IPS-NIHi7 (cell line): Measurements from ENCODE around the gene STAP2.
"Not testable (repeated sequence)": the region's sequence is repeated elsewhere in the genome, so short reads cannot be mapped to it uniquely, and the experiment has no call there.

Source experiments
- DNase-seq: peaks from one replicate; pipeline ENCODE4 v3.0.0; 2012; ENCODE audit warnings: mixed read lengths; ENCODE audit errors: extremely low spot score

The STAP2 gene

DNA sequence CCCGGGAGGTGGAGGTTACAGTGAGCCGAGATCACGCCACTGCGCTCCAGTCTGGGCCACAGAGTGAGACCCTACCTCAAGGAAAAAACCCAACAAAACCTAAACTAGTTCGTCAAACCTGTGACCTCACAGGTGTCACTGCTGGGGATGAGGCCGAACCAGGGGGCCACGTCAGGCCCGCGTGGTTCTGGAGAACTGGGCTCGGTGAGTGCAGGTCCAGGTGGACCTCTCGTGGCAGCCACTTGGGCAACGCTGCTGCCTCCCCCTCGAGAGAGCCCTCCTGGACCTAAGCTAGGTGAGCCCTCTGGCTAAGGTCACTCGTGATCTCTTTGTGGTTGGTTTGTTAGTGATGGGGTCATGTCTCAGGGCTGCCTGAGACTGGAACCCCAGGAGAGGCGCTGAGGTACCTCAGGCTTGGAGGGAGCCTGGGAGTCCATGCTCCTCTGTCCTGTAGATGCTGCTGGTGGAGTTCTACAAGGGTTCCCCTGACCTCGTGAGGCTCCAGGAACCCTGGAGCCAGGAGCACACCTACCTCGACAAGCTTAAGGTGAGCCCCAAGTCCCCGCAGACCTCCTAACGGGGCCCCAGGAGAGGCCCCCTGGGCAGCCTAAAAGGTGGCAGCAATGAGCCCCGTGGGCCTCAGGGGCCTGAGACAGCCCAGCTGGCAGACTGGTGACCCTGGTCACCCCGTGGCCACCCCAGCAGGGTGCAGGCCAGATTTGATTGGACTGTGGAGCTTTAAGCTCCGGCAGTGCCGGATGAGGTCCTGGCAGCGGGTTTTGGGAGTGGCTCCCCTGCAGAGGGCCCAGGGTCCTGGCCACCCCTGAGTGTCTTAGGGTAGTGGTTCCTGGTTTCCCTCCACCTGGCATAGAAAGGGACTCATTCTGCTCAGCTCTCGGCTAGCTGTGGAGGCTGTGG lies 20.3 kb upstream of the STAP2 start:
- DNase-seq: no peak

DNA sequence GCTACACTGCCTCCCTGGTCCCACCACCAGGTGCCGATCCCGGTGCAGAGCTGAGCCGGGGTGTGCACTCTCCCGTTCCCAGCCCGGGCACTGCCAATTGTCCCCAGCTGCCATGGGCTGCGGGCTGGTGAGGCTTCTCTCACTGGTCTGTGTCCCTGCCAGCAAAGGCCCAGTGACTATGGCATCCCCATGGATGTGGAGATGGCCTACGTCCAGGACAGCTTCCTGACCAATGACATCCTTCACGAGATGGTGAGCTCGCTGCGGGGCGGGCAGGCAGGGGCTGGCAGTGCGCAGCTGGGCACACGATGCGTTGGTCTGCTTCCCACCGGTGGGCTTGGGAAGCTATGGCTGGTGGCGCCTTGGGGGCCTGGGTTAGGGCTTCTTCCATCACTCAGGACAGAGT lies 19.3 kb upstream of the STAP2 start:
- DNase-seq: no peak

DNA sequence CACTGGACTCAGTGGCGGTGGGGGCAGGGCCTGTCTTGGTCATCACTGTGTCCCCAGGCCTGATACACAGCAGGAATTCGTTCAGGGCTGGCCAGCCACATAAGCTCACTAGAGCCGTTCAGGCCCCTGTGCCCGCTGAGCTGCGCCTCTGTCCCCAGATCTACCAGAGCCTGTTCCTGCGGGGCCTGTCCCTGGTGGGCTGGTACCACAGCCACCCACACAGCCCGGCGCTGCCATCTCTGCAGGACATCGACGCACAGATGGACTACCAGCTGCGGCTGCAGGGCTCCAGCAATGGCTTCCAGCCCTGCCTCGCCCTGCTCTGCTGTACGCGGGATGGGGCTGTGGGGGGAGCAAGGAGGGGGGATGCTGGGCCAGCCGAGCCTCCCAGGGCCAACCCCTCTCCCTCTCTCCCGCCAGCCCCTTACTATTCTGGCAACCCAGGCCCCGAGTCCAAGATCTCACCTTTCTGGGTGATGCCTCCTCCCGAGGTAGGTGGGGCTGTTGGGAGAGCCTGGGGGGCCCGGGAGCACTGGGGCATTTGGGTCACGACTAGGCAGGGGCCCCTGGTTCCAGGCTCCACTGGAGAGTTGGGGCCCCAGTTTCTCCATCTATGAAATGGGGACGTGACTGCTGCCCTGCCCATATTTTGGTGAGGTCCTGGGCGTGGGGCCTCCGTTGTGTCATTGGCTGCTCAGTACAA lies 18.6 kb upstream of the STAP2 start:
- DNase-seq: no peak

DNA sequence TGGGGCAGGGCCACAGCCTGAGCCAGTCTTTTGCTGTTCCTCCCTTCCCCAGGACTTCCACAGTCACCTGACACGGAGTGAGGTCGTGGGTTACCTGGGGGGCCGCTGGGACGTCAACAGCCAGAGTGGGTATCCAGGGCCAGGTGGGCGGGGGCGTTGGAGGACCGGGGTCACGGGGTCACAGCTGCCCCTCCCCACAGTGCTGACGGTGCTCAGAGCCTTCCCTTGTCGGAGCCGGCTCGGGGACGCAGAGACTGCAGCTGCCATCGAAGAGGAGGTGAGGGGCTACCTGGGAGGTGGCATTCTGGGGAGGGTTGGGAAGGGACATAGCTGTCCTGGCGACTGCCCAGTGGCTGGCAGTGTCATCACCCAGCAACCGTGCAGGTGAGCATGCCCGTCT lies 16.3 kb upstream of the STAP2 start:
- no peak for DNase-seq

DNA sequence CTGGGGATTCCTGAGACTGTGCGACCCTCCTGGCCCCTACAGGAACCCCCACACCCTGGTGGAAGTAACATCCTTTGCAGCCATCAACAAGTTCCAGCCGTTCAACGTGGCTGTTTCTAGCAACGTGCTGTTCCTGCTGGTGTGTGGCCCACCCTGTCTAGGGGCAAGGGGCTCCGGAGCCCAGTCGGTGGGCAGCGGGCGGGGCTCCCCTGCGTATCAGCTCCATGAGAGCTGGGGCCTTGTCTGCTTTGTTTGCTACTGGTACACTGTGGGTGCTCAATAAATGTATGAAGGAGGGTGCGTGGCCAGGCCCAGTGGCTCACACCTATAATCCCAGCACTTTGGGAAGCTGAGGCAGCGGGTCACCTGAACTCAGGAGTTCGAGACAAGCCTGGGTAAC lies 15.7 kb upstream of the STAP2 start:
- DNase-seq: no peak

DNA sequence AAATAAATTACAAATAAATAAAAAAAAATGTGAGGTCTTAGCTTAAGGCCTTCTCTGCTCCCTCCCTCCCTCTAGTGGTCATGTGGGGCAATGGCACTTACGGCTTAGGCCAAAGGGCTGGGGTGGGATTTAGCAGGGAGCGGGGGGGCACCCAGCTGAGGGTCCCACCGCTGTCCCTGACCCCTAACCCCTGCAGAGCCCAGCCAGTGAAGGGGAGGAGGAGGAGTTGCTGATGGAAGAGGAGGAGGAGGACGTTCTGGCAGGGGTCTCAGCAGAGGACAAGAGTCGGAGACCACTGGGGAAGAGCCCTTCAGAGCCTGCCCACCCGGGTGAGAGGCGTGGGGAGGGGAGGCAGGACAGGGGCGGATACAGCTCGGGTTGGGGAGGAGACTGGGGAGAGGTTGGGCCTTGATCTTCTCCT lies 14.1 kb upstream of the STAP2 start:
- DNase-seq: peak; percentile 75

DNA sequence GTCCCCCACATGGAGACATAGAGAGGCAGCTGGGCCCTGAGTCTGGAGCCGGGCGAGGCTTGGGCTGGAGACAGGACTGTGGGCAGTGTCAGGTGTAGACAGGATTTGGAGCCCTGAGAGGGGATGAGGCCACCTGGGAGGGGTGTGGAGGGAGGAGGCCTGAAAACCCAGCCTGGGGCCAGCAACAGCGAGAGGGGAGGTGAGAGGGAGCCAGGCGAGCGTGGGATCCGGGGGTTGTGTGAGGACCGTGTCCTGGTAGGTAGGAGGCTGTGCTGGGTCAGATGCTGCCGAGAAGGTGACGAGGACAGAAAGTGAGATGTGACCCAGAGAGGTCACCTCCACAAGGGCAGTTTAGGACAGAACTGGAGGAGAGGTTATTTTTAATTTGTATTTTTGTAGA lies 12.1 kb upstream of the STAP2 start:
- DNase-seq: no peak

DNA sequence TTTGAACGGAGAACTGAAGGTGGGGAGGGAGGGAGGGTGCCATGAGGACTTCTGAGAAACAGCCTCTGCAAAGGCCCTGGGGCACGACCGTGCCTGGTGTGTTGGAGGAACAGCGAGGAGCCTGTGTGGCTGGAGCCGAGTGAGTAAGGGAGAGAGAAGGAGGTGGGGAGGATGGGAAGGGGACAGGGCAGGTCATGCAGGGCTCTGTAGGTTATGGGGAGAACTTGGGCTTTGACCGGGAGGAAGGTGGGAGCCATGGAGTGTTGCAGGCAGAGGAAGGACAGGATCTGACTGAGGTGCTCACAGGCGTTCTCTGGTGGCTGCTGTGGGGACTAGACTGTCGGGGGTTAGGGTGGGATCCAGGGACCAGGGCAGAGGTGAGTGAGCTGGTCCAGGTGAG lies 11.5 kb upstream of the STAP2 start:
- no peak for DNase-seq

DNA sequence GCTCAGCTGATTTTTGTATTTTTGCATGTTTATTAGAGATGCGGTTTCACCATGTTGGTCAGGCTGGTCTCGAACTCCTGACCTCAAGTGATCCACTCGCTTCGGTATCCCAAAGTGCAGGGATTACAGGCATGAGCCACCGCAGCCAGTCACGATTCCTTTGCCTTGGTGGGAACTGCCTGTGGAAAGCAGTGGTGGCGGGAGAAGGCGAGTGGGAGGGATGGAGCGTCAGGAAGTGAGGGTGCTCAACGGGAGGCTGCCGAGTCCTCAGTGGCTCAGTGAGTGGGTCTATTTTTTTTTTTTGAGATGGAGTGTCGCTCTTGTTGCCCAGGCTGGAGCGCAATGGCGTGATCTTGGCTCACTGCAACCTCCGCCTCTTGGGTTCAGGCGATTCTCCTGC lies 10.6 kb upstream of the STAP2 start:
- DNase-seq: not testable (repeated sequence)

DNA sequence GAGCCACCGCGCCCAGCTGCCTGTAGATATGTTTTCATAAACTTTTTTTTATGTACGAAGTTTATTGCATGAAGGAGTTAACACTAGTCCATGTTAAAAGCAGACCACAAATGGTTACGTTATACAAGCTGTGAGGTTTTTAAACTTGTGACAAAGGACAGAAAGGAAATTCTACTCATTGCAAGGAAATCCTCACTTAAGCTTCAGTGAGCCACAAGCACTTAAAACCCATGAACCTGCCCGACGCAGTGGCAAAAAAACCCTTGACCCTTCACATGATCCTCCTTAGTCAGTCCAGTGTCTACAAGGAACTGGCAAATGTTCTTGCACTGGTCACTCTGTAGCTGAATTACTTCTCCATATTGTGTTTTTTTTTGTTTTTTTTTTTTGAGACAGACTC lies 8.9 kb upstream of the STAP2 start:
- DNase-seq: no peak

DNA sequence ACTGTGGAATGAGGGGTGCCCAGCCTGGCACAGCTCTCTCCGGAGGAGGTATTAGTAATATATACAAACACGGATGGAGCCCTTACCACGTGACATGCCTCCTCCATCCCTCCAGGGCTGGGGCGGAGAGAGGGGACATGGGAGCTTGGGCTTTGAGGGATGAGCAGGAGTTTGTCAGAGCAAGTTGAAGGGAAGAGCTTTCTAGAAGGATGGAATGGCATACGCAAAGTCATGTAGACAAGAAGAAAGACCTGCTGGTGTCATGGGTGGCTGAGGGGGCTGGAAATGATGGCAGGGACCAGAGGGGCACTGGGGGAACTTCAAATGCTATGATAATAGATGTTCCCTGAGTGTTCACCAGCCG lies 7.4 kb upstream of the STAP2 start:
- DNase-seq: no peak

DNA sequence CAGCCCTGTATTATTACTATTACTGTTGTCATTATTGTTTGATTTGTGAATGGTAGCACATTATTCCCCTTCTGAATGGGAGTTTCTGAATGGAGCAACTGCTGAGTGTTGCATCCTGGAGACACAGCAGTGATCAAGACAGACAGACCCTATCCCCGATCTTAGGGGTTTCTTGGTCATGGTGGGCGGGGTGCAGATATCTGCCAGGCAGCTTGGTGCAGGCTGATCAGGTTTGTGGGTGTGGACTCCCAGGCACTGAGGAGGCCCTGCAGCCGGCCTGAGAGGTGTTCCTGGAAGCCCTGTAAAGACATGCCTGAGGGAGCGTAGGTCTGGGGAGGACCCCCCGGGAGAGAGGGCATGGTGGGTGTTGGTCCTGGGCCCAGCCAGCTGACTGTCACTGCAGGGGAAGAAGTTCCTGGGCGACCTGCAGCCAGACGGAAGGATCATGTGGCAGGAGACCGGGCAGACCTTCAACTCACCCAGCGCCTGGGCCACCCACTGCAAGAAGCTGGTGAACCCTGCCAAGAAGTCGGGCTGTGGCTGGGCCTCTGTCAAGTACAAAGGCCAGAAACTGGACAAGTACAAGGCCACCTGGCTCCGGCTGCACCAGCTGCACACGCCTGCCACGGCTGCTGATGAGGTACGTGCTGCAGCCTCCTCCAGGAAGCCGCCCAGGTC lies 6.9 kb upstream of the STAP2 start:
- no peak for DNase-seq

DNA sequence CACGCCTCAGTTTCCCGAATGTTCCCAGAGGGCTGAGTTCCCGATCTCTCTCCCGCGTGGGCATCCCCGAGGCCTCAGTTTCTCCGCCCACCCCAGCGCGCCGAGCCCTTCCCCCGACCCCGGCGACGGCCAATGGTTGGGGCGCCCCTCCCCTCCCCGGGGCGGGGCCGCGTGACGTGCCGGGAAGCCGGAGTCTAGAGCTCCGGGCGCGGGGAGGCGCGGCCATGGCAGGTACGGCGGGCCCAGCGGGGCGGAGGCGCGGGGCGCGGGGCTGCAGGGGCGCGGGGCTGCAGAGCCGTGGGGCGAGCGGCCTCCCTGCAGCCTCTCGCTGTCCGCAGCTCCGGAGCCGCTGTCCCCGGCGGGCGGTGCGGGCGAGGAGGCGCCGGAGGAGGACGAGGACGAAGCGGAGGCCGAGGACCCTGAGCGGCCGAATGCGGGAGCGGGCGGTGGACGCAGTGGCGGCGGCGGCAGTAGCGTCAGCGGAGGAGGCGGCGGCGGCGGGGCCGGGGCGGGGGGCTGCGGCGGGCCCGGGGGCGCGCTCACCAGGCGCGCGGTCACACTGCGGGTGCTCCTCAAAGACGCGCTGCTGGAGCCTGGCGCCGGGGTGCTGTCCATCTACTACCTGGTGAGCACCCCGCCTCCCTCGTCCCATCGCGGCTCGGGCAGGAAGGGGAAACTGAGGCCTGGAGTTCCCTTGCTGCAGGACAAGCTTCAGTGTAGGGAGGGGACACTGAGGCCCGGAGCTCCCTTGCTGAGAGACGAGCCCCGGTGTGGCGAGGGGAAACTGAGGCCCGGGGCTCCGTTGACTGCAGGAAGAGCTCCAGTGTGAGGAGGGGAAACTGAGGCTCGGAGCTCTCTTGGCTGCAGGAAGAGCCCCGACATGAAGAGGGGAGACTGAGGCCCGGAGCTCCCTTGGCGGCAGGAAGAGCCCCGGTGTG lies 5.0 kb upstream of the STAP2 start, which contains the start of gene MPND:
MPND (plus strand) TSS at position 193 of the 938 bp plus-strand sequence; CDS start at position 225, 32 bp downstream.
- peak; percentile 87 for DNase-seq

DNA sequence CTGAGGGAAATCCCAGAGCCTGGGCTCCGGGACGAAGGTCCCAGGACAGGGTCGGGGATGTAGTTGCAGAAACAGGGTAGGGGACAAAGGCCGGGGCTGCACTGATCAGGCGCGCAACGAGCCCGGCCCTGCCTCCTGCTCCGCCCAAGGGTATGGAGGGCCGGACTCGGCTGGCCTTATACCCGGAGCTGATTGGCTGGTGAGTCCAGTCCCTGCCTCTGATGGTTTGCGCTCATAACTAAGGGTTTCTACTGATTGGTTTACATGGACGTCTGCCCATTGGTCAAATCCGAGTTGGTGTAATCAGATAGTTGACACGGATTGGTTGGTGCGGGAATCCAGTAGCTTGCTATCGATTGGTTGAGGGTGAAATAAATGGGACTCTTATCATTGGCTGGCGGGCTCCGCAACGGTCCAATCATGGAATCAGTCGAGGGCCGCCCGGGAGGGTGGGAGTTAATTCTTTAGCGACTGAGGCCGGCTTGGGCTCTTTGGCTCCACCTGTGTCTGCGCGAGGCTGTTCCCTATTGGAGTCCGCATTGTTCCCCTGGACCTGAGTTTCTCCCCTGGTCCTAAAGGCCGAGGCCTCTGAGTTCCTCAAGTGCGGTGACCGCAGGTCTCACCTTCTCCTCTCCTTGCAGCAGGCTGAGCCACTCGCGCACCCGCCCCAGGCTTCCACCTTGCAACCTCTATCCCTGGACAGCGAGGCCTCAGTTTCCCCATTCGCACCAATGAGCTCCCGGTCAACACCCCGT lies 4.2 kb upstream of the STAP2 start:
- DNase-seq: peak; percentile 93

DNA sequence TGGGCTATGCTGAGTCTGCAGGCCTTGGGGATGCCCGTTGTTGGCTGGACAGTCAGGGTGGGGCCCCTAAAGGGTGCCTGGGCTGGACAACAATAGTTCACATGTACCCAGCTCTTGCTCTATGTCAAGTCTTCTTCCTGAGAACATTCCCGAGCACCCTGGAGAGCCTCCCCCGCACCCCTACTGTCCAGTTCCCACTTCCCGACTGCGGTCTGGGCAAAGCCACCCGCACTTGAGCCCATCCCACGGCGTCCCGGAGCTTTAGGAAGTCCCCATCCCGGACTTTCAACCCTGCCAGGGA lies 3.6 kb upstream of the STAP2 start:
- DNase-seq: no peak

DNA sequence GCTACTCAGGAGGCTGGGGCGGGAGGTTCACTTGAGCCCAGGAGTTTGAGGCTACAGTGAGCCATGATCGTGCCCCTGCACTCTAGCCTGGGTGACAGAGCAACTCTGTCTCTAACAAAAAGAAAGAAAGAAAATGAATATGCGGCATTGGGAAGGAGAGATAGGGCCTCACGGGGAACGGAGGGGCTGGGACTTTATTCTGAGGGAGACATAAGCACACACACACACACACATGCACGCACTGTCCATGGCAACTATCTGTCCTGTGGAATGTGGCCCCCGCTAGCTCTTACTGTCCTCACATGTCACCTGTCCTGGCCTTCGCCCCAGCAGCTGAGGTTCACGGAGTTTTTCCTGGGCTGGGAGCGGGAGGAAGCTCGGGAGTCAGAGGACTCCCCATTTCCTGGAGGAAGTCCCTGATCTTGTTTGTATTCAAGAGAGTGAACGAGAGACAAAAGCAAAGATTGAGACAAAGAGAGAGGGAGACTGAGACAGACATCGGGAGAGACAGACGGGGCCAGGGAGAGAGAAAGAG lies 654 bp downstream of the STAP2 start:
- no peak for DNase-seq

DNA sequence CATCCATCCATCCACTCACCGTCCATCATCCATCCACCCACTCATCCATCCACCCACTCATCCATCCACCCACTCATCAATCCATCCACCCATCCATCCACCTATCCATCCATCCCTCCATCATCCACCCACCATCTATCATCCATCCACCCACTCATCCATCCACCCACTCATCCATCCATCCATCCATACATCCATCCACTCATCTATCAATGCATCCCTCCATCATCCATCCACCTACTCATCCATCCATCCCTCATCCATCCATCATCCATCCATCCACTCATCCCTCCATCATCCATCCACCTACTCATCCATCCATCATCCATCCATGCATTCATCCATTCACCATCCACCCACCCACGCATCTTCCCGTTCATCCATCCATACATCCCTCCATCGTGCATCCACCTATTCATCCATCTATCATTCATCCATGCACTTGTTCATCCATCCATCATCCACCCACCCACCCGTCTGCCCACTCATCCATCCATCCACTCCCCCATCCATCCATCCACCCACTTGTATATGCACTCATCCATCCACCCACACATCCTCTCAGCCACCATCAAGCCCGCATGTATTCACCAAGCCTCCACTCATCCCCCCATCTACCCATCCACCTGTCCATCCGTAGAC lies 3.6 kb downstream of the STAP2 start:
- no peak for DNase-seq

DNA sequence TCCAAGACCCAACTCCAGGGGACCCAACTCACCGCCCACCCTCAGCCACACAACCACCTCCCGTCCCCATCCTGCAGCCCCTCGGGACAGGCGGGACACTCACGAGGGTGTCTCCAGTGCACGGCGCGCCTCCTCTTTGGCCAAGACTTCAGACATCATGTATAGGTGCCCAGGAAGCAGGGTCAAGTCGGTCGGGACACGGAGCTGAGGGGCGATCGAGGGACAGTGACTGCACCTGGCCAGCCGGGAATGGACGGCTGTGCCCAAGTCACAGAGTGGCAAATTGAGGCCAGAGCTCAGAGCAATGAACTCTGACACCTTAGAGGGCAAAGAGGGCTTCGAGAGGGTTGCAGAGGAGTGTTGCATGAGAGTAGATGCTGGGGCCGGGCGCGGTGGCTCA lies 8.8 kb downstream of the STAP2 start:
- no peak for DNase-seq

DNA sequence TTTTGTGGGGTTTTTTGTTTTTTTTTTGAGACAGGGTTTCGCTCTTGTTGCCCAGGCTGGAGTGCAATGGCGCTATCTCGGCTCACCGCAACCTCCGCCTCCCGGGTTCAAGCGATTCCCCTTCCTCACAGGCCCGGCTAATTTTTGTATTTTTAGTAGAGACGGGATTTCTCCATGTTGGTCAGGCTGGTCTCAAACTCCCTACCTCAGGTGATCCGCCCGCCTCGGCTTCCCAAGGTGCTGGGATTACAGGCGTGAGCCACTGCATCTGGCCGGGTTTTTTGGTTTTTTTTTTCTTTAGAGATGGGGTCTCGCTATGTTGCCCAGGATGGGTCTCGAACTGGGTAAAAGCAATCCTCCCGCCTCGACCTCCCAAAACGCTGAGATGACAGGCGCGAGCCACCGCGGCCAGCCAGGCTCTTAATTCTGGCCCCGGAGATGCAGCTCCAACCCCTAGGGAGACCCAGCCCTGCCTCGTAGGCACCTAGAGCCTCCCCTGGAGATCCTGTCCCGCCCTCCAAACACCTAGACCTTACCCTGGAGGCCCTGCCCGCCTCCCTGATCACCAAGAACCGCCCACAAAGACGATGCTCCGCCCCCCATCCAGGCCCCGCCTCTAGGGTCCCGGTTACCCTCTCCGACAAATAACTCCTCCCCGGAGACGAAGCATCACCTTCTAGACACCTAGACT lies 9.5 kb downstream of the STAP2 start:
- DNase-seq: peak; percentile 73
